HL-60/S4 treated with retinoic acid at 250 ng/mL for 4 days and 3 days (cell line): Measurements from ENCODE around the gene PROP1.
"Not testable (repeated sequence)": the region's sequence is repeated elsewhere in the genome, so short reads cannot be mapped to it uniquely, and the experiment has no call there.

Experiments used
- in situ Hi-C: fragments of 300-500 bp; cut with MboI; formaldehyde crosslinking; loops from 2 replicates; pipeline ENCODE4 v1.7.0; 2022; ENCODE audit warnings: low sequenced_read_pairs

PROP1 gene

DNA sequence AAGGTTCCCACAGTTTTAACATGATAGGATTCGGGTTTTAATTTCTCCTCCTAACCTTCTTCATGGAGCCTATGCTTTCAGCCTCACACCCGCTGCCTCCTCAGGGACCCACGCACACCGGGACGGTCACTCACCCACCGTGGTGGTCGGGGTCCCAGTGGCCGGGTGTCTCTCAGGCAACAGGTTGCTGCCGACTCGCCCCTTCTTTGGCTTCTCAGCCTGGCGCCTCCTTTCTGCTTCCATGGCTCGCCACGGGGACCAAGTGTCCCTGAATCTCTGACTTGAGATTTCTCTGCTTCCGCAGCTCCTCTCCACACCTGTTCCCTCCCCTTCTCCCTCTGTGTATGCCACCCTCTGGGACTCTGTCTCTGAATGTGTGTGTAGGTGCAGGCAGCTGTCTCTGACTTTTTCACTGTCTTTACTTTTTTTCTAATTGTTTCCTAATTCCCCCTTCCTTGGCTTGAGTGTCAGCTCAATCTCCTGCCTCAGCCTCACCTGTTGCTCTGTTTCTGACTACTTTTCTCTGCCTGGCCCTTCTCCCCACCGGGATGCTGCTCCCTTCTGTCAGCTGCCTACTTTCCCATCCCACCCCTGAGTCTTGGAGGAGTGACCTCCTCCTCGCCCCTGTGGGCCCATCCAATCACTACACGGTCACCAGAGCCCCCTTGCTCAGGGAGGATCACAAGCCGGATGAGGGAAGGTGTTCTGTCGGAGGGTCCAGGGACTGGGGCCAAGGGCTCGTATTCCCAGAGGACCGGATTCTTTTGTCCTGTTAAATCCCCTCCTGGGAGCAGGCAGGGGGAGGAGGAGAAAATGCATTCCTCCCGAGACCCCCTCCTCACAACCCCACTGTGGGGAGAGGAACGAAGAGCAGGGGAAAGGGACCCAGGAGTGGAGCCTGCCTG is at the start of gene PROP1:
Gene PROP1, minus strand, starts transcription at position 552 of the 905 bp plus-strand sequence. Its CDS starts 309 bp downstream, at position 243.
- in situ Hi-C loops, result no loop called here

DNA sequence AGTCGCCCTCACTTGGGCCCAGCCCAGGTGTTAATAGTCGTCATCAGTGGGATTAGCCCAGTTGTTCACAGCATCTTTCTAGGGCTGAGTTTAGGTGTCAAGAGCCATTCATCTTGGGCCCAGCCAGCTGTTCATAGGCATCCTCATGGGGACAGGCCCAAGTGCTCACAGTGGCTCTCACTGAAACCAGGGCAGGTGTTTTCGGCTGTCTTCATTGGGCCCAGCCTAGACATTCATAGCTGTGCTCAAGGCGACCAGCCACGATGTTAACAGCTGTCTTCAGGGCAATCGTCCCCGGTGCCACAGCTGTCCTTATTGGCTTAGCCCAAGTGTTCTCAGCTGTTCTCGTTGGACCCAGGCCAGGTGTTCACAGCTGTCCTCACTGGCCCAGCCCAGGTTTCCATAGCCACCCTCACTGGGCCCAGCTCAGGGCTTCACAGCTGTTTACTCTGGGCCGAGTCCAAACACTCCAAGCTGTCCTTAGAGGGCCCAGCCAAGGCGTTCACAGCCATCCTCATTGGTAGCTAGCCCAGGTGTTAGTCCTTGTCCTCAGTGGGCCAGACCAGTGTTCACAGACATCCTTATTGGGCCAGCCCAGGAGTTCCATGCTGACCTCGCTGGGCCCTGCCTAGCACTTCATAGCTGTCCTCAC is 23.5 kb upstream of the PROP1 start:
- in situ Hi-C loops, result not testable (repeated sequence)

DNA sequence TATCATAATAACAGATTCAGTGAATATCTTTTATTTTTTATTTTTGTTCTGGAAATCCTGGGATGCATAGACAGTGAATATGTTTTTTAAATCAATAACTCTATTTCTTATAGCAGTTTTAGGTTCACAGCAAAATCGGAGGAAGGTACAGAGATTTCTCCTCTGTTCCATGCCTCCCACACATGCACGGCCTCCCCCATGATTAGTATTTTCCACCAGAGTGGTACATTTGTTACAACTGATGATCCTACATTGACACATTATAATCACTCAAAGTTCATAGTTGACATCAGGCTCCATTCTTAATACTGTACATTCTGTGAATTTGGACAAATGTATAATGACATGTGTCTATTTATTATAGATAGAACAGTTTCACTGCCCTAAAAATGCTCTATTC is 16.7 kb upstream of the PROP1 start:
- in situ Hi-C loops, result not testable (repeated sequence)

DNA sequence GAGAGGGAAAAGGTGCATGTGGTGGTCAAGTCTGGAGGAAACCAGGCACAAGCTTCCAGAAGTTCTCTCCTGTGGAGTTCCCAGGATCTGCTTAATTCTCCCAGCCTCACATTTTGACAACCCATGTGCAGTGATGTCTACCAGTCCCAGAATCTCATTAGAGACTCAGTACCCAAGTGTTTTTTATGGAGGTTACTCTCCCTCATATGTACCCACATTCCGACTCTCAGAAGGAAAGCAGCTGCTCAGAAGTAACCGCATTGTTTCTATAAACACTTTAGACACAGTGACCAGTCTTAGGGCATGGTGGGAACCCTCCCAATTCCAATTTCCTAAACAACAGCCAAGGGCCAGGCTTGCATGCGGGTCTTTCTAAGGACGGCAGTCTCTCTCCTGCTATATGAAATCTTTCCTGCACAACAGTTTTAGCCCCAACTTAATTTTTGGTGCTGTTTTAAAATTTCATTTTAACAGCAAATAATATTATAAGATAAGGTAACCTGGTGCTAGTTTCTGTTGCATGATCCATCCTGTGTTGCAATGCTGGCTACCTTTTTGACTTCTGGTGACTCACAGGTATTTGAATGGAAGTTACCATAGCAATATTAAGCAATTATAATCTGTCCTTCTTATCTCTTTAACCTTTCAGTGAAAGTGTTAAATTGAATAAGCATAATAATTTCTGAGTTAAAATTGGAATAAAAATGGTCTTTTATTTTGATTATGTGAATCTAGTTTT is 15.9 kb upstream of the PROP1 start:
- in situ Hi-C loops, result not testable (repeated sequence)

DNA sequence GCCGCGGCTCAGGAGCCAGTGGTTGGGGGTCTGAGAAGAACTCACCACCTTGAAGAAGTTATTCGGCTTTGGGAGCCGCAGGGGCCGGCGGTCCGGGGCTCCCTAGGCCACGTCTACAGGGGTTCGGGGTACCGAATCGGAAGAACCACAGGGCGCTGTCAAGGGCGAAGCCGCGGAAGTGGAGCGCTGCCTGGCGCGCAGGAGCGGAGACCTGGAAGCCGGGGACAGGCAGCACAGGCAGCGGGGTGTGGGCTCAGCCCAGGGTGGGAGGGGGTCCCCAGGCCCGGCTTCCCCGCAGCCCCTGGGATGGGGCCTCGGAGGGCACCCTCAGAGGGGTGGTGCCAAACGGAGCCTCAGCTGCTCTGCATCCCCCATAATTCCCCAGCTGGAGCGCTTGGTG is 11.2 kb upstream of the PROP1 start:
- in situ Hi-C loops, result not testable (repeated sequence)

DNA sequence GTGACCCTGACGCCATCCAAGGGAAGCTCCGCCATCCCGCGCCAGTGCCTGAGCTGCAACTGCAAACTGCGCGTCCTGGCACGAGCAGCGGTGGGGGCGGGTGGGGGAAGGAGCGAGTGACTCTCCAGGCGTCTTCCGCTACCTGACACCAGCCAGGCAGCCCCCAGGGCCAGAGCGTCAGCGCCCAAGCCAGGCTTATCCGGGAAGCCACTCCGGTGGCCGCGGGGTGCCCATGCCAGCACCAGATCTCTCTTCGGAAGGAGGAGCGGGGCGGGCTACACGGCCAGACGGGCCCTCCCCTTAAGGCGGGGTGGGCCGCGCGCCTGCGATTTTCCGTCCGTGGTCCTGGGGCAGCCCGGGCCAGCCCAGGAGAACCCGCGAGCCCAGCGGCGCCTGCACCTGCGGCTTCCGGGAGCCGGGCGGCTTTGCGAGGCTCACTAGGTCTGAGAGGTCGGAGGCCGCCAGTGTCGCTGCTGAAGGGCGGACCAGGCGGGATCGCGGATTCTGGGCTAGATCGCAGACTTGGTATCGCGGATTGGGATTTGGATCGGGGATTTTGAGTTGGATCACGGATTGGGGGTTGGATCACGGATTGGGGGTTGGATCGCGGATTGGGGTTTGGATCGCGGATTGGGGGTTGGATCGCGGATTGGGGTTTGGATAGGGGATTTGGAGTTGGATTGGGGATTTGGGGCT is 10.6 kb upstream of the PROP1 start:
- in situ Hi-C loops, result not testable (repeated sequence)

DNA sequence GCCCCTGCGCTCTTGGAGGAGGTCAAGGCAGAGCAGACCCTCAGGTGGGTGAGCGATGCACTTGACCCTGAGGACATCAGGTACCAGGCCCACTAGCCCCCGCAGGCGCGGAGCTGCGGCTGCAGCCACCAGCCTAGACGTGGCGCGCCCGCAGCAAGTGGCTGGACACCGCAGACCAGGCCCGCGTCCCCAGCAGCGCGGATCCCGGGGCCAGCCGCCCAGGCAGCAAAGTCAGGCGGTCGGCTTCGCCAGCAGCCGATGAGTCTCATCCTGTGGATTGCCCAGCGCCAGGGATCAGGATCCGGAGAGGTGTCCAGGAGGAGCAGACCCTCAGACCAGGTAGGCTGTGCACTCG is 10.1 kb upstream of the PROP1 start:
- in situ Hi-C loops, result not testable (repeated sequence)

DNA sequence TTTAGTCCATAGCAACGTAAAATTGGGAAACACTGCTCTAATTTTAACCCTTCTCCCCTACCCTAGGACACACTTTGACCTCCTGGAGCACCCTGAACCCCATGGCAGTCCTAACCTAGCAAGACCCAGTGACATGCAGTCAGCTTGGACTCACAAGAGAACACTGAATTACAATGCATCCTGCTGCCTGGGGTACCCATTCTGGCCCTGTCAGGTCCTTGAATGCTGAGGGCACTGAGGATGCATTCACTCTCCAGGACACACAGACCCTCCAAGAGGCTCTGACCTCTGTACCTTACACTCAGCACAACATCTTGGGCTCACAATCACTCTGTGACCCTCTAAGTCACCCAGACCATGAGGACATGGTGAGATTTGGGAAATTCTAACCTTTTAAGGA is 1.8 kb upstream of the PROP1 start:
- in situ Hi-C loops, result no loop called here

DNA sequence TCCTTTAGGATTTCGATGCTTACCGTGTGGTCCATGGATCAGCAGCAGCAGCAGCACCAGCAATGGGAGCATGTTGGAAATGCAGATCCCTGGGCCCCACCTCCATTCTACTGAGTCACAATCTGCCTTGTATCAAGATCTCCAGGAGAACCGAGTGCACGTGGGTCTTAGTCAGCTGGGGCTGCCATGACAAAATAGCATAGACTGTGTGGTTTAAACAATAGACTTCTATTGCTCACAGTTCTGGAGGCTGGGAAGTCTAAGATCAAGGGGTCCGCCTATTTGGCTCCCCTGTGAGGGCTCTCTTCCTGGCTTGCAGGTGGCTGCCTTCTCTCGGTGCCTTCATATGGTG is 1.3 kb upstream of the PROP1 start:
- in situ Hi-C loops, result no loop called here

DNA sequence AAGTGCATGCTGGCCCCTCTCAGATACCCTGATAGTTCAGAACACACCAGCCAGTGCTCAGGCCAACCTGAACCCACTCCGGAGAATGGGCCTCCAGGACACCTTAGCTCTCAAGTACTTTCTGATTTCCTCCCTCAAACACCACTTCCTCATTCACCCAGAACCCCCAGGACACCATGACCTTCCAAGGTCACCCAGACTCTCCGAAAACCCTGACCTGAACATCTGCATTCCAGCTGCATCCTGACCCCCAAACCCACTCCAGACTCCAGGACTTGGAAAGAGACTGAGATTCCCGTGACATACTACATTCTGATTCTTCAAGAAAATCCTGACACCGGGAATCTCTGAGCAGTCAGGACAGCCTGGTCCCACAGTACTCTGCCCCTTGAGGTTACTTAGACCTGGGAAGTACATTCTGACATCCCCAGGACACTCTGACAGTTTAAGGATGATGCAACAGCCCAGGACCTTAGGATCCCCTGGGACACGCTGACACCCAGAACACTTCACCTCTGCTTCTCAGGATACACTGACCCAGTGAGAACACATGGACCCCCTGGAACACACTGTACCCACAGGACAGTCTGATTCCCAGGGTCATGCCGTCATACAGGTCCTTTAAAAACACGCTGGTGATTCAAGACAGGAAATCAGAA is 747 bp upstream of the PROP1 start:
- in situ Hi-C loops, result no loop called here

DNA sequence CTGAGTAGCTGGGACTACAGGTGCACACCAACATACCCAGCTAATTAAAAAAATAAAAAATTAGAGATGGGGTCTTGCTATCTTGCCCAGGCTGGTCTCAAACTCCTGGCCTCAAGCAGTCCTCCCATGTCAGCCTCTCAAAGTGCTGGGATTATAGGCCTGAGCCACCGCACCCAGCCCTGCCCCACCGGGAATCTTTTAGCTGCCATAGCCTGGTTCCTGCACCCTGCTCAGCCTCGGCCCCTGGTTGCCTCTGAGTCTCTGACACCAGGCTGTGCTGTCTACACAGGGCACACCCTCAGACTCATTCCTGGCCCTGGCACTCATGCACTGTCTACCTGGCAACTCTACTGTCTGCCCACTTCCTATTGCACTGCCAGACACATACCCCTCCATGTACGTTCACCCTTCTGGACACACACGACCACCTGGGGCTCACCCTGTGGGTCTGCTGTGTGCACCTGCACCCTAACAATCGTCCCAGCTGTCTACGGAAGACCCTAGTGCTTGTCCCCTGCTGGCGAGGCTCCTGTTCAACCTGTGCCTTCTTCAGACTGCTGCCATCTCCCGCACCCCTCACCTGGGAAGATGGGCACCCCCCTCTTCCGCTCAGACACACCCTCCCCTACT is 1.4 kb downstream of the PROP1 start:
- in situ Hi-C loops, result no loop called here

DNA sequence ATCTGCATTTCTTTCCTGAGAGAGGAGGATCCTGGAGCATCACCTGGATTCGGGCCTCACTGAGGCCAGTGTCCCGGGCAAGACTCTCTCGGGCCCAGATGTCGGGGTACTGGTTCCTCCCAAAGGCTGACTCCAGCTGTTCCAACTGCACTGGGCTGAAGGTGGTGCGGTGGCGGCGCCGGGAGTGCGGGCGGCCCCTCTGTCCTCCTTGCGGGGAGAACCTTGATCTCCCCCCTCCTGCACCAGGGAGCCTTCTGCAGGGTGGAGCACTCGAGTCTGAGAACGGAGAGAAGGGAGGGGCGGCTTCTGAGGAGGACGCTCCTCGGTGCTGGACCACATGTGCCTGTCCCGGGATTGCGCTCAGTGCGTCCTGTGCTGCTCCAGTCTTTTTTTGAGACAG is 2.0 kb downstream of the PROP1 start:
- in situ Hi-C loops, result no loop called here

DNA sequence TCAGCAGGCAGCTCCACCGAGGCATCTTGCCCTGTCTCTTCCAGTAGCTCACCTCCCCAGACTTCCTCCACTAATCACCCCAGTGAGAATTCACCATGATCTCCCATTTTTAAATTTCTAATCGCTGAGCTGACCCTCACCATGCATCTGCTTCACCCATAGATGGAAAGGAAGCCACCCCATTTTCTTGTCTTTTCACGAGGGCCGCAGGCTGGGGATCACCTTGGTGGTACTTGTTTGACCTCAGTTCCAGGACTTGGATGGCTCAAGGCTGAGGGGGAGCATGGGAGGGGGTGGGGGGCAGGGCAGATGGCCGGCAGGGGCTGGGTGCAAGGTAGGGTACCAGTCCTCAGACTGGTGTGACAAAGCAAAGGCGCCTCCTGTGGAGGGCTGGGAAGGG is 3.6 kb downstream of the PROP1 start:
- in situ Hi-C loops, result no loop called here

DNA sequence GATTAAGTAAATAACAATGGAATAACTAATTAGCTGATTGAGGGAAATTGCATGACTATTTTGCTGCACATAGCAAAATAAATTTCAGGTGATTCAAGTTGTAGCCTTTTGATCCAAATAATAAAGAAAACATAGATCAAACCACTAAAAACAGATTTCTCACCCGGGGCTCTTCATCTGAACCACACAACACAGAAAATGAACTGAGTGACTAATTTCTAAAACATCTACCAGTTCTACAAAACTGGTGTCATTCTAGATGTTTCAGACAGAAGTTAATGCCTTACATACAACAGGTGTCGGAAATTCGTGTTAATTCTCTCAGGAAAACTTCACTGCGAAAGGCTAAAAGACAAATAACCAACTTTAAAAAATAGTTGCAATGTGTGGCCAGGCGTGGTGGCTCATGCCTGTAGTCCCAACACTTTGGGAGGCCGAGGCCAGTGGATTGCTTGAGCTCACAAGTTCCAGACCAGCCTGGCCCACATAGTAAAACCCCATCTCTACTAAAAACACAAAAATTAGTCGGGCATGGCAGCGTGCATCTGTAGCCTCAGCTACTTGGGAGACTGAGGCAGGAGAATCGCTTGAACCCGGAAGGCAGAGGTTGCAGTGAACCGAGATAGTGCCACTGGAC is 6.9 kb downstream of the PROP1 start:
- in situ Hi-C loops, result no loop called here

DNA sequence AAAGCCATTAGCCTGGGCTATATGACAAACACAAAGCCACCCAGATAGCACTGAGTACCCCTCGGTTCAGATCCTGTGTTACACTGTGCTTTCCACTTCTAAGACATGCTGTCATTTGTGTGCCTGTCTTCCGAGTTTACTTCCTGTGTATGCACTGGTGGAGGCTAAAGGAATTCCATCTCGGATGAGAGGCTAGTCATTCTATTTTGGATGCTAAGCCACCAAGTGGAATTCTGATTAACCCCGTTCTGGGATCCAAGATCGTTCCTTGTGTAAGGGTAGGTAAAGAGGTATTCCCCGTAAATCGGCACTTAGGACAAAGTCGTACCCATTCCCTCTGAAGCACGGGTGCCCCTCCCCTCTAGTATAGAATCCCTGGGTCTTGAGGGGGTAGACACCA is 8.7 kb downstream of the PROP1 start:
- in situ Hi-C loops, result no loop called here

DNA sequence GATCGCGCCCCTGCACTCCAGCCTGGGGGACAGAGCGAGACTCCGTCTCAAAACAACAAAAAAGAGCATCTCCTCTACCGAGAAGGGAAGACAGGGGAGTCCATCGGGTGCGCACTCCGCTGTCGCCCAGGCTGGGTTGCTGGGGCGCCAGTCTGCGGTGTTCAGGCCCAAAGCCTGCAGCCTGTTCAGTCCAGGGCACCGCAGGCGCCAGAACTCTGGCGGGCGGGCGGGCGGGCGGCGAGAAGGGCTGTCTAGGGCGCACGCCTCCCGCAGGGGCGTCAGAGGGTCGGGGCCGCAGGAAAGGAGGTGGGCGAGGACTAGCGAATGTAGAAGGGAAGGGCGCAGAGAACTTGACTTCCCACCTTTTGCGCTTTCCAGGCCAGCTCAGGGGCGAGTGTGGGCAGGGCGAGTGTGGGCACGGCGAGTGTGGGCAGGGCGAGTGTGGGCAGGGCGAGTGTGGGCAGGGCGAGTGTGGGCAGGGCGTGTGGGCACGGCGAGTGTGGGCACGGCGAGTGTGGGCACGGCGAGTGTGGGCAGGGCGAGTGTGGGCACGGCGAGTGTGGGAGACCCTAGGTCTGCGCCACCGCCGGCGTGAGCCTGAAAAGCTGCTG is 10.5 kb downstream of the PROP1 start:
- in situ Hi-C loops, result no loop called here

DNA sequence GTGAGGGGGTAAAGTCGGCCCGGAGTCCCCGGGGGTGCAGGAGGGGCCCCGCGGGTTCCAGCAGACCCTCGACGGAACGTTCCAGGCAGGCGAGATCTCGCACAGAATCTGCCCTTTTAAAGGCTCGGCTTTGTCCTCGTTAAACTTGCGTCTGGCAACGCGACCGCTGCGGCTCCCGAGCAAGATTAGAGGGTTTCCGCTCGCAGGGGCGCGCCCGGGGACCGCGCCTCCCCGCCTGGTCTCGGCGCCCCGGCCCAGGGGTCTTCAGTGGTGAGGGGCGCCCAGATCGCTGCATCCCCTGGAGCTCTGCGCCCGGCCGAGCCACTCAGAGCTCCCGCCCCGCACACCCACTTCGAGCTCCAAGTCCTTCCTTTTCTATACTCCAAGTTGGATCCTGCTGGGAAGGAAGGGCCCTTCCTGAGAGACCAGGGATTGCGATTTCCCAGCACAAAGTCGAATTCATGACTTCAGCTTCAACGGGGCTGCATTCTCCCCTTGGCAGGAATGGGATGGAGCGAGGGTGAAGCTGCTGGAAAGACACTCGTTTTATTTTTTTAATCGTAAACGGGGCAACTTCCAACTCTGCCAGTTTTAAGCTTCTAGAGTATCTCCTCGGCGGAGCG is 11.3 kb downstream of the PROP1 start:
- in situ Hi-C loops, result no loop called here

DNA sequence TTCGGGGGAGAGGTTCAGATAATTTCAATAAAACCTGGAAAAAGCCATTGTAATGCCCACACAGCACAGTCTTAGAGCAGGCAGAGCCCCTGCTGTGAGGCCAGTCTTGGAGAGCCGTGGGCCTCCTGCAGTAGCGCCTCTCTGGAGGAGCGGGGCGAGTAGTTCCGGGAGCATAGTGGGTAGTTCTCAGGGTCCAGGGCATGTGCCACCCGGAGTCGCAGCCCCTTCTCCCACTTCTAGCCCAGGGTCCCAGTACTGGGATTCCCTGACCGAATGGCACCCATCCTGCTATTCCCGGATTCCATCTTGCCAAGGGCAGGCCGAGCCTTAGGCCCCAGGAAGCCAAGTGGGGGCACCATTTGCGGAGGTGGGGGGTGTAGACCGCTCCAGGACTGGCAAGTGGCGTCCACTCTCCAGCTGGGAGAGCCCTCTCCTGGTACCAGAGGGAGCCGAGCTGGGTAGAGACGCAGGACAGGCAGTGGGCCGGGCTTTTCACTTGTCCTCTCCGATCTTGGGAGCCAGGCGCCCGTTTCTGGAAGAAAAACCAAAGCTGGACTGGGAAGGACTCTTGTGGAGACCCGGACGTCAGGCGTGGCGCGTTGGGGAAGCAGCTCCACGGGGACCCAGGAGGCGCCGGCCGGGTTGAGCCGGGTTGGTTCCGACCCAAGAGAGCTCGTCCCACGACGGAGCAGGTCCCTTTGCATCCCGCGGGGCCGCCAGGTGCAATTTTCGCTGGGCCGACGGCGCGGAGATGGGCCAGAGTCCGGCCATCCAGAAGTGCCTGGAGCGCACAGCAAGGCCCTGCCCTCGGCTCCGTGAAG is 12.1 kb downstream of the PROP1 start:
- in situ Hi-C loops, result no loop called here
